Calu3 (cell line): ENCODE data around the gene STIL. TPM values are rescaled to one million over a fixed set of nuclear protein-coding genes. Genes with fewer than 3 reads are reported as not detected.

Source experiments
- Bru-seq: library from RNA; stranded (reverse); fragments of 400-500 nt; gene quantifications from one replicate; lab custom pipeline; 2021; lab: Mats Ljungman, UMichigan
- BruChase-seq, 2 experiments: library from RNA; stranded (reverse); fragments of 400-500 nt; gene quantifications; one replicate each; lab custom pipeline; 2021; lab: Mats Ljungman, UMichigan
- BruUV-seq: library from RNA; stranded (reverse); fragments of 400-500 nt; replicated peaks from 2 replicates; lab custom pipeline; 2021; lab: Mats Ljungman, UMichigan
- CTCF ChIA-PET: fragments of 300-600 bp; sonication (Branson Sonifier 250); formaldehyde crosslinking; loops from one replicate; lab custom pipeline; 2022; ENCODE audit warnings: antibody characterized with exemption; lab: Charles Lee
- DNase-seq: peaks from one replicate; pipeline ENCODE4 v3.0.0; 2022
- H3K27ac Mint-ChIP-seq: one replicate; pipeline ENCODE4 v1.8.0; 2022; ENCODE audit warnings: mixed read lengths; ENCODE audit not compliant: unreplicated experiment
- H3K27me3 Mint-ChIP-seq: one replicate; pipeline ENCODE4 v1.8.0; 2022; ENCODE audit warnings: mixed read lengths; ENCODE audit not compliant: unreplicated experiment
- H3K36me3 Mint-ChIP-seq: one replicate; pipeline ENCODE4 v1.8.0; 2022; ENCODE audit warnings: mild to moderate bottlenecking, moderate library complexity, mixed read lengths; ENCODE audit not compliant: insufficient read depth, unreplicated experiment
- H3K4me1 Mint-ChIP-seq: one replicate; pipeline ENCODE4 v1.8.0; 2022; ENCODE audit warnings: mild to moderate bottlenecking, low read depth, mixed read lengths; ENCODE audit not compliant: unreplicated experiment
- H3K4me3 Mint-ChIP-seq: one replicate; pipeline ENCODE4 v1.8.0; 2022; ENCODE audit warnings: mild to moderate bottlenecking, low read depth, moderate library complexity, mixed read lengths; ENCODE audit not compliant: unreplicated experiment
- H3K9me3 Mint-ChIP-seq: one replicate; pipeline ENCODE4 v1.8.0; 2022; ENCODE audit warnings: low read depth, mixed read lengths; ENCODE audit not compliant: unreplicated experiment
- CTCF ChIP-seq: fragments of 200-600 bp; IDR thresholded peaks from one replicate; pipeline ENCODE4 v1.8.0; 2022; ENCODE audit warnings: antibody characterized with exemption; ENCODE audit not compliant: unreplicated experiment
- intact Hi-C: fragments of 100-400 bp; cut with micrococcal nuclease; formaldehyde crosslinking; loops from one replicate; pipeline ENCODE4 v1.10.0; 2022; ENCODE audit not compliant: unreplicated experiment
- long read RNA-seq: library from polyadenylated mRNA; stranded (forward); transcript quantifications from one replicate; pipeline ENCODE4 v2.0.0, GENCODE V29; 2022
- total RNA-seq: library from RNA; stranded (reverse); gene quantifications from 2 replicates; pipeline ENCODE4 v1.2.3, GENCODE V29; 2022

The STIL gene
- total RNA-seq (52.5 and 62.4 TPM in 2 replicates), Bru-seq, nascent RNA (percentile 96 among the genes with signal in this experiment), BruChase-seq, experiment 1, labeled RNA remaining after a 6-hour chase (percentile 84 among the genes with signal in this experiment), BruChase-seq, experiment 2, labeled RNA remaining after a 2-hour chase (percentile 94 among the genes with signal in this experiment)
- long read RNA-seq, full-length matches to known transcripts, result 4 of 21 reads
- long read RNA-seq, partial matches to known transcripts, result 0 of 21 reads
- long read RNA-seq, other reads (novel, unspliced or antisense), result 17 of 21 reads

GRCh38 chr1:47313915-47314664 is at the start of gene STIL:
Gene STIL, minus strand, starts transcription at chr1:47314147. Its CDS starts 3,828 bp downstream, at chr1:47310319.
- Mint-ChIP-seq H3K4me3 (peak within 1 kb of the TSS; percentile 92), H3K36me3 (peaks cover 47% of the 10 kb centered on the region), H3K4me1 (peaks cover 8% of the 10 kb centered on the region), H3K27me3 (no peaks in the 10 kb centered on the region), H3K9me3 (no peaks in the 10 kb centered on the region), H3K27ac (peak within 1 kb of the TSS; percentile 94)
- BruUV-seq, result no TSS peak
- CTCF ChIA-PET, result interaction anchor here (0.6 to 1.8 kb wide), 10 partner anchors 10 to 1973 kb away, joined by 3 to 10 read pairs (median 4); partner anchors contain the start of gene CMPK1
- intact Hi-C loops, result loop anchor here (1.0 to 5.0 kb wide), 2 partner anchors 9 to 33 kb away; no protein-coding TSS in a partner anchor
- DNase-seq, result peak; percentile 98
- no peak for TF ChIP-seq CTCF

DNA sequence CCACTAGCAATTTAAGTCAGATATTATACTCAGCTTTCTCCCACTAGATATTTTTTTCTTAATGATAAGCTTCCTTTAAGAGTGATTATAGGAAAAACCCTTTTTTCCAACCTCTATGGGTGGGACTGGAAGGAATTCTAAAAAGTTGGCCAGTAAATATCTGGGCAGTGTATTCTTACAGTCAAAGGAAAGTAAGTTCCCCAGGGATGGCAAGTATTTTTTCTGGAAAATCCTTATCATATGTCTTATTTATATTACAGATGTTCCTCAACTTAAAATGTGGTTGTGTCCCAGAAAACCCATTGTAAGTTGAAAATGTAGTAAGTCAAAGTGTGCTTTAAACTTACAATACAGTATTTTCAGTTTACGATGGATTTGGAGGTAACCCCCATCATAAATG is 48.9 kb upstream of the STIL start:
- no peaks in the 10 kb centered on the region for H3K9me3 Mint-ChIP-seq
- DNase-seq, result no peak
- CTCF ChIA-PET, result interaction anchor here (0.8 kb wide), 1 partner anchor 184 kb away, joined by 4 read pairs; no protein-coding TSS in a partner anchor
- no peak overlapping the region for H3K27ac Mint-ChIP-seq
- no peaks in the 10 kb centered on the region for H3K4me1 Mint-ChIP-seq
- H3K4me3 Mint-ChIP-seq, result no peak overlapping the region
- peaks cover 7% of the 10 kb centered on the region for H3K36me3 Mint-ChIP-seq
- H3K27me3 Mint-ChIP-seq, result no peaks in the 10 kb centered on the region
- BruUV-seq, result no TSS peak
- no peak for TF ChIP-seq CTCF
- intact Hi-C loops, result no loop called here

DNA sequence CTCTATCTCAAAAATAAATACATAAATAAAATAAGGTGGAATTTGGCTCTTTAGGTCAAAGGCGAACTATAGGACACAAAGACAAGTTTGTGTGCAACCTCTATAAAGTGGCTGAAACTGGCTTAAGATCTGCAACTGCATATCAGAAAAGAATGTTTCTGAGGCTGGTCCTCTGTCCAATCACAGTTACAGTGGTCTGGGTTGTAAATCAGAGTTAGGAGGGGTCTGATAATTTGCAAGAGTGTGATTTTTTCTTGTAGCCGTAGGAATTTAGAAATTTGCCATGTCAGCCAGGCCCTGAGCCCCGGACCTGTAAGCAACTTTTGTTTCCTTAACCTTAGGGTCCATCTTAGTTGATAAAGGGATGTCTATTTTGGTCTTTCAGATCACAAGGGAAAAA is 47.4 kb upstream of the STIL start:
- no peak for DNase-seq
- intact Hi-C loops, result no loop called here
- TF ChIP-seq CTCF, result no peak
- H3K36me3 Mint-ChIP-seq, result peaks cover 10% of the 10 kb centered on the region
- no peaks in the 10 kb centered on the region for H3K27me3 Mint-ChIP-seq
- CTCF ChIA-PET, result no interaction called here
- H3K4me1 Mint-ChIP-seq, result no peaks in the 10 kb centered on the region
- BruUV-seq, result no TSS peak
- no peak overlapping the region for H3K27ac Mint-ChIP-seq
- H3K4me3 Mint-ChIP-seq, result no peak overlapping the region
- H3K9me3 Mint-ChIP-seq, result no peaks in the 10 kb centered on the region

DNA sequence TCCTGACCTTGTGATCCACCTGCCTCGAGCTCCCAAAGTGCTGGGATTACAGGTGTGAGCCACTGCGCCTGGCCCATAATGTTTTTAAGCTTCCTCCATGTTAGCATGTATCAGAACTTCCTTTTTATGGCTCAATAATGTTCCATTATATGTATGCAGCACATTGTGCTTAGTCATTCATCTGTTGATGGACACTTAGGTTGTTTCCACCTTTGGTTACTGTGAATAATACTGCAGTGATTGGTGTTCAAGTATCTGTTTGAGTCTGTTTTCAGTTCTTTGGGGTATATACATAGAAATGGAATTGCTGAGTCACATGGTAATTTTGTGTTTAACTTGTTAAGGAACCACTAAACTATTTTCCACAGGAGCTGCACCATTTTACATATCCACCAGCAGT is 37.4 kb upstream of the STIL start:
- no peak for DNase-seq
- no peak for TF ChIP-seq CTCF
- Mint-ChIP-seq H3K9me3 (no peaks in the 10 kb centered on the region), H3K36me3 (peaks cover 10% of the 10 kb centered on the region), H3K4me1 (peaks cover 14% of the 10 kb centered on the region), H3K27me3 (no peaks in the 10 kb centered on the region), H3K27ac (peak overlapping the region; percentile 67), H3K4me3 (no peak overlapping the region)
- TSS peak; percentile 1 for BruUV-seq
- CTCF ChIA-PET, result no interaction called here
- intact Hi-C loops, result no loop called here
